HG03469 (cell line): ENCODE results near the gene TEX11.
"Not testable (repeated sequence)": the region's sequence is repeated elsewhere in the genome, so short reads cannot be mapped to it uniquely, and the experiment has no call there.

Source experiments
- ATAC-seq: cut with Tn5 transposase; IDR thresholded peaks from one replicate; pipeline ENCODE4 v1.9.1; 2021; ENCODE audit warnings: mild to moderate bottlenecking, moderate library complexity, moderate number of reproducible peaks; ENCODE audit not compliant: unreplicated experiment

Gene TEX11

GRCh38 chrX:70908541-70908940 is at the start of gene TEX11:
TSS of gene TEX11 (minus strand) at chrX:70908711. CDS start at chrX:70907789, 922 bp downstream.
- no peak for ATAC-seq

DNA sequence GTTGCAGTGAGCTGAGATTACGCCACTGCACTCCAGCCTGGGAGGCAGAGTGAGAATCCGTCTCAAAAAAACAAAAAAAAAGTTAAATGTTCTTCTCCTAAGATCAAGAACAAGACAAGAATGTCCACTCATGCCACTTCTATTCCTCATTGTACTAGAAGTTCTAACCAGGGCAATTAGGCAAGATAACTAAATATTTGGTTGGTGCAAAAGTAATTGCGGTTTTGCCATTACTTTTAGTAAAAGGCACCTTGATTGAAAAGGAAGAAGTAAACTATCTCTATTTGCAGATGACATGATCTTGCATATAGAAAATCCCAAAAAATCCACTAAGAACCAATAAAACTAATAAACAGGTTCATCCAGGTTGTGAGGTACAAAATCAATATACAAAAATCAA is 46.4 kb upstream of the TEX11 start:
- ATAC-seq = no peak

- ATAC-seq = no peak
These were observed 15.9 kb upstream of the TEX11 start for GRCh38 chrX:70924294-70924911.

- ATAC-seq = no peak
These were observed 14.4 kb upstream of the TEX11 start for GRCh38 chrX:70922774-70923473.

DNA sequence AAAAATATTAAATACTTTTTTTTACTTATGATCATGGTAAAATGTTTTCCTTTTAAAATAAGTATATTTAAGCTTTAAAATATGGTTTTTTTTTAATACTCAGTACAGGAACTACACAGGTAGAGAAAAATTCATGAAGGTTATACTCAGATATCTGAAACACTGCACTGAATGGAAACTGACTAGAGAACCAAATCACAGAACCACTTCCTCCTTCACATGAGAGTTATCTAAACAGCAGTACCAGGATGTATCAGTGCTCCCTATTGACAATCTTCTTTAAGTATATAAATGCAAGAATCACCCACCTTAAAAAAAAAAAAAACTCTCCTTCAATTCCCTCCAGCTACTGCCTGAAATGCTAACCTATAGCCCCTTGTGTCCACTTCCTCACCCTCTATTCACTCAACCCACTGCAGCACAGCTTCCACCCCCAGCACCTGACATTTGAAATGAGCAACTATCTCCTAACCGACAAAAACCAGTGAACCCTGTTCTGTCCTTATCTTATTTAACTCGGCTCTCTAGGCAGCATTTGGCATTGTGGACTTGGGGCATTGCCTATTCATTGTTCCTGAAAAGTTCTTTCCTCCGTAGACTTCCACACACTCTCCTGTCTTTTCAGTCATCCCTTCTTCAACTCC is 13.3 kb upstream of the TEX11 start:
- no peak for ATAC-seq

- no peak for ATAC-seq
These were observed 8.2 kb upstream of the TEX11 start for GRCh38 chrX:70916754-70917153.

- ATAC-seq = no peak
These were observed 611 bp downstream of the TEX11 start for GRCh38 chrX:70907900-70908299.

- ATAC-seq = no peak
These were observed 7.0 kb downstream of the TEX11 start for GRCh38 chrX:70901465-70901864.

DNA sequence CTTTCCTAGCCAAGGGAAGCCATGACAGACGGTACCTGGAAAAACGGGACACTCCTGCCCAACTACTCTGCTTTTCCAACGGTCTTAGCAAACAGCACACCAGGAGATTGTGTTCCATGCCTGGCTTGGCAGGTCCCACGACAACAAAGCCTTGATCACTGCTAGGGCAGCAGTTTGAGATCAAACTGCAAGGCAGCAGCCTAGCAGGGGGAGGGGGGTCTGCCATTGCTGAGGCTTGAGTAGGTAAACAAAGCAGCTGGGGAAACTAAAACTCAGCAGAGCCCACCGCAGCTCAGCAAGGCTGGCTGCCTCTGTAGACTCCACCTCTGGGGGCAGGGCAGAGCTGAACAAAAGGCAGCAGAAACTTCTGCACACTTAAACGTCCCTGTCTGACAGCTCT is 18.1 kb downstream of the TEX11 start:
- ATAC-seq = not testable (repeated sequence)

DNA sequence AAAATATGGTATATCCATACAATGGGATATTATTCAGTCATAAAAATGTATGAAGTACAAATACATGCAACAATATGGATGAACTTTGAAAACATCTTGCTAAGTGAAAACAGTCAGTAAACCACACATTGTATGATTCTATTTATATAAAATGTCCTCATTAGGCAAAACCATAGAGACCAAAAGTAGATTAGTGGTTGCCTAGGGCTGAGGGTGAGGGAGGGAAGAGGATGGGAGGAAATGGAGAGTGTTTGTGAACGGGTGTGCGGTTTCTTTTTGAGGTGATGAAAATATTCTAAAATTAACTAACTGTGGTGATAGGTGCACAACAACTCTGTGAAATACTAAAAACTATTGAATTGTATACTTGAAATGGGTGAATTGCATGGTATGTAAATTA is 29.6 kb downstream of the TEX11 start:
- ATAC-seq = no peak

- ATAC-seq = no peak
These were observed 56.2 kb downstream of the TEX11 start for GRCh38 chrX:70852294-70852693.

GRCh38 chrX:70844081-70844480 is 64.4 kb downstream of the TEX11 start:
- not testable (repeated sequence) for ATAC-seq

DNA sequence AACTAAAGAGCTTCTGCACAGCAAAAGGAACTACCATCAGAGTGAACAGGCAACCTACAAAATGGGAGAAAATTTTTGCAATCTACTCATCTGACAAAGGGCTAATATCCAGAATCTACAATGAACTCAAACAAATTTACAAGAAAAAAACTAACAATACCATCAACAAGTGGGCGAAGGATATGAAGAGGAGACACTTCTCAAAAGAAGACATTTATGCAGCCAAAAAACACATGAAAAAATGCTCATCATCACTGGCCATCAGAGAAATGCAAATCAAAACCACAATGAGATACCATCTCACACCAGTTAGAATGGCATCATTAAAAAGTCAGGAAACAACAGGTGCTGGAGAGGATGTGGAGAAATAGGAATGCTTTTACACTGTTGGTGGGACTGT is 64.9 kb downstream of the TEX11 start:
- not testable (repeated sequence) for ATAC-seq

DNA sequence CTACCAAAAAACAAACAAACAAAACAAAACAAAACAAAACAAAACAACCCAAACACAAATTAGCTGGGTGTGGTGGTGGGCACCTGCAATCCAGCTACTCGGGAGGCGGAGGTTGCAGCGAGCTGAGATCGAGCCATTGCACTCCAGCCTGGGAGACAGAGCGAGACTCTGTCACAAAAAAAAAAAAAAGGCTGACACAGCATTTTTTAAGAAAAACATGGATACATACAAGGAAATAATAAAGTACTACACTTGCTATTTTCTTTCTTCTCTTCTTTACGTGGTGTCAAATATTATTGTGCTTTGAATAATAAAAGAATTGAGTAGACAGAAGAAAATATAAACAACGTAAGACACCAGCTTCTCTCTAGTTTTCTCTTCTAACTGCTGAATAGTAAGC is 73.9 kb downstream of the TEX11 start:
- ATAC-seq = no peak

DNA sequence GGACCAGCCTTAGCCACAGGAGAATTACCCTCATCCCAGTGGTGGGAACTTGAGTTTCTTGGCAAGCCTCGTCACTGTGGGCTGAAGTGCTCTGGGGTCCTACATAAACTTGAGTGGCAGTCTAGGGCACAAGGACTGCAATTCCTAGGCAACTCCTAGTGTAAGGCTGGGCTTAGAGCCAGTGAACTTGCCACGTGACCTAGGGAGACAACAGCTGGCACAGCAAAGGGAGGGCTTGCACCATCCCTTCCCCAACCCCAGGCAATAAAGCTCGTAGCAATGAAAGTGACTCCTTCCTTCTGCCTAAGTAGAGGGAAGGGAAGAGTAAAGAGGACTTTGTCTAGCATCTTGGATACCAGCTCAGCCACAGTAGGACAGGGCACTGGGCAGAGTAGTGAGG is 81.8 kb downstream of the TEX11 start:
- ATAC-seq = no peak

- no peak for ATAC-seq
These were observed 83.1 kb downstream of the TEX11 start for GRCh38 chrX:70825366-70825765.

- ATAC-seq = no peak
These were observed 99.3 kb downstream of the TEX11 start for GRCh38 chrX:70808942-70809940.

DNA sequence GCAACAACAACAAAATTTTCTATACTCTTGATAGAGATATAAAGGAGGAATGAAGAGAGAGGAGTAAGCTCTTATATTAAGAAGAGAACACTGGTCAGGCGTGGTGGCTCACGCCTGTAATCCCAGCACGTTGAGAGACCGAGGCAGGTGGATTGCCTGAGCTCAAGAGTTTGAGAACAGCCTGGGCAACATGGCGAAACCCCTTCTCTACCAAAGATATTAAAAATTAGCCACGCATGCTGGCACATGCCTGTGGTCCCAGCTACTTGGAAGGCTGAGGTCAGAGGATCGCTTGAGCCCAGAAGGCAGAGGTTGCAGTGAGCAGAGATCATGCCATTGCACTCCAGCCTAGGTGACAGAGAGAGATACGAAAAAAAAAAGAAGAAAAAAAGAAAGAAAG is 102.4 kb downstream of the TEX11 start:
- ATAC-seq = no peak

GRCh38 chrX:70796742-70797141 is 111.8 kb downstream of the TEX11 start:
- not testable (repeated sequence) for ATAC-seq

DNA sequence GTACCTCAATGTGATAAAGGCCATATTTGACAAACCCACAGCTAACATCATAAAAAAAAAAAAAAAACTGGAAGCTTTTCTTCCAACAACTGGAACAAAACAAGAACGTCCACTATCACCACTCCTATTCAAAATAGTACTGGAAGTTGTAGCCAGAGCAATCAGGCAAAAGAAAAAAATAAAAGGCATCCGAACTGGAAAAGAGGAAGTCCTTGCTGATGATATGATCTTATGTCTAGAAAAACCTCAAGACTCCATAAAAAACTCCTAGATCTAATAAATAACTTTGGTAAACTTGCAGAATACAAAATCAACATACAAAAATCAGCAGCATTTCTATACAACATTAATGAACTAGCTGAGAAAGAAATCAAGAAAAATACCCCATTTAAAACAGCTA is 134.3 kb downstream of the TEX11 start:
- ATAC-seq = no peak

- ATAC-seq = no peak
These were observed 138.8 kb downstream of the TEX11 start for GRCh38 chrX:70769659-70770227.
